GM12891 (cell line): ENCODE data around the gene NMT2.

Source experiments
- DNase-seq: peaks from one replicate; pipeline ENCODE4 v3.0.0; 2011; ENCODE audit warnings: low spot score; ENCODE audit not compliant: insufficient read length
- FAIRE-seq: peaks from 2 replicates; lab custom pipeline; 2011; peaks lifted over from hg19 to GRCh38; lab: Jason Lieb, UNC
- PAX5 ChIP-seq: IDR thresholded peaks from 2 replicates; pipeline ENCODE4 v1.6.1; 2011; ENCODE audit warnings: low read length, moderate library complexity, mild to moderate bottlenecking; ENCODE audit not compliant: insufficient read depth, severe bottlenecking
- POLR2A ChIP-seq: IDR thresholded peaks from 2 replicates; pipeline ENCODE4 v1.6.1; 2011; ENCODE audit warnings: low read depth, low read length, control low read depth
- POLR2AphosphoS5 ChIP-seq: IDR thresholded peaks from 2 replicates; pipeline ENCODE4 v1.6.1; 2011; ENCODE audit warnings: low read depth, low read length, control low read depth
- POU2F2 ChIP-seq: IDR thresholded peaks from 2 replicates; pipeline ENCODE4 v1.6.1; 2011; ENCODE audit warnings: low read depth, mild to moderate bottlenecking, control low read depth, low read length, moderate library complexity
- SPI1 ChIP-seq: IDR thresholded peaks from 2 replicates; pipeline ENCODE4 v1.6.1; 2011; ENCODE audit warnings: low read depth, low read length, control low read depth
- TAF1 ChIP-seq: IDR thresholded peaks from 2 replicates; pipeline ENCODE4 v1.6.1; 2011; ENCODE audit warnings: low read depth, low read length, control low read depth

Gene NMT2

DNA sequence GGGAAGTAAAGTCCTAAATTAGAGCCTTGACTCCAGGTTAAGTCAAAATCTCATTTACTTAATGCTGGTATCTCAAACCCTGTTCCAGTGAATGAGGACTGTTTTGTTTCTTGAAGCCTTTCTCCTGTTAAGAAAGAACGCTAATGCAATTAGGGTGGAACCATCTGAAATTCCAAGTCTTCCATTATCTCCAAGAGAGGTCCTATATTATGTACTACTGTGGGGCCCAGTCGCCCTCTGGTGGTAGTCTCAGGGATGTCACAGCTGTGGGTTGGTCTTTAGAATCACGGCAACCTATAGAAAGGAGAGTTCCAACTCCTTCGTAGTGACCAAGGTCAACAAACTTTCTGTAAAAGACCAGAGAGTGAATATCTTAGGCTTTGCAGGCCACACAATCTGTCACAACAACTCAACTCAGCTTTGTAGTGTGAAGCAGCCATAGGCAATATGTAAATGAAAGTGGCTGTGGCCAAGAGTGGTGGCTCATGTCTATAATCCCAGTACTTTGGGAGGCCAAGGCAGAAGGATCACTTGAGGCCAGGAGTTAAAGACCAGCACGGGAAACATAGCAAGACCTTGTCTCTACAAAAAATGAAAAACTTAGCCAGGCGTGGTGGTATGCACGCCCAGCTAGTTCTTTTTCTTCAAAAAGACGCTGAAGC, 62.0 kb downstream of the NMT2 start:
- DNase-seq, result peak; percentile 39
- 0 out of 2 replicates have a peak, but pooled peaks have one; percentile 3 for TF ChIP-seq POLR2A
- TF ChIP-seq TAF1, result no peak
- FAIRE-seq, result peak; percentile 40

GRCh38 chr10:15103513-15103912, 65.0 kb downstream of the NMT2 start:
- no peak for DNase-seq
- no peak for TF ChIP-seq POLR2AphosphoS5
- no peak for TF ChIP-seq POLR2A
- no peak for TF ChIP-seq SPI1
- no peak for TF ChIP-seq POU2F2
- no peak for TF ChIP-seq TAF1
- no peak for TF ChIP-seq PAX5
- FAIRE-seq, result no peak

GRCh38 chr10:15099886-15100285, 68.6 kb downstream of the NMT2 start:
- no peak for TF ChIP-seq SPI1
- TF ChIP-seq POU2F2, result no peak
- no peak for TF ChIP-seq POLR2A
- TF ChIP-seq POLR2AphosphoS5, result no peak
- TF ChIP-seq PAX5, result no peak
- no peak for TF ChIP-seq TAF1
- FAIRE-seq (no peak), DNase-seq (no peak)

DNA sequence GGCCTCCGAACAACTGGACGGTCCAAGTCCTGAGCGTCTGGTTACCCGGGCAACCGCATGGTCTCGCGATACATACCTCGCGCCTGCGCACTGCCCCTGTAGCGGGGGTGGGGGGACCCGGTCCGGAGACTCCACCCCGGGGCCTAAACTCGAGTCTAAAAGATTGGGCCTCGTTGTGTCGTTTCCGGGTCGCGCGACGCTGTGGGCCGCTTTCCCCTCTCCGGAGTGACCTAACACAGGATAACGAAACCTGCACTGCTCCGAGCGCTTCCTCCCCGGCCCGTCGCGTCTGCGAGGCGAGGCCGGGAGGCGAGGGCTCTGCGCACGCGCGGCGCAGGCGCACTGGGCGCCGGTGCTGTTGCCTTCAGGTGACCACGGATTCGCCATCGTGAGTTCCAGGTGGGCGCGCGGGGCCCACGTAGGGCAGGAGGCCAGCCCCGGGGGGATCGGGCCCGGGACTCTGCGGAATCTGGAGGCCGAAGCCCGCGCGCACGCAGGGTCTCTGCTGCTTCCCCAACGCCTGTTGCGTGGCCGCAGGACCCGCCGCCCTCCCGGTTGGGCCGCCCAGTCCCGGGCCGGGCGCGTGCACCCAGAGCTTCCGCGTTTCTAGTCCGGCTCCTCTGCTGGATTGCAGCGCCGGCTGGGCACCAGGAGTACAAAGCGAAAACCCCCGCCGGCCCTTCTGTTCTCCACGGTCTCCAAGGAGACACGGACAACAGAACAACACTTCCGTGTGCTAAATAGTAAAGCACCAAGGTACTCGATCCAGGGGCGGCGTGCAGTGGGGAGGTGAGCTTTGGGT, 71.3 kb downstream of the NMT2 start, which contains the start of gene RPP38:
TSS of gene RPP38 (plus strand) at position 345 of the 802 bp plus-strand sequence. CDS start 5,960 bp downstream, outside the sequence.
- FAIRE-seq, result peak; percentile 98
- TF ChIP-seq PAX5 (no peak), POU2F2 (peak; percentile 72), SPI1 (peak; percentile 71), POLR2AphosphoS5 (peak; percentile 92), TAF1 (peak; percentile 68), POLR2A (peak; percentile 84)
- peak; percentile 96 for DNase-seq

DNA sequence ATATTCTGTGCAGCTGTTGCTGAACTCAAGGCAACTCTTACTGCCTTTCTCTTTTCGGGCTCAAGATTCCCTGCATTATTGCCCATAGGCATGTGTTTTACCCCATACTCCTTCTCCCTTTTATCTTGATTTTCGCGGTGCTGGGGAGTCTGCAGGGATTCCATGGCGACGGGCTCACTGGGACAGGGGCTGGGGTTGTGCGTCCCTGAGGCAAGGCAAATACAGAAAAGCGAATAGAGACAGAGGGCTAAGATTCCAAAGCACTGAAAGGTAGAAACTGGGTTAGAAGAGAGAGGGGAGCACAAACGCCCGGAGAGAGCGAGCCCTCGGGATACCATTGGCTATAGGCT, 71.9 kb downstream of the NMT2 start:
- FAIRE-seq, result no peak
- no peak for DNase-seq
- TF ChIP-seq SPI1 (no peak), TAF1 (no peak), POLR2AphosphoS5 (no peak), POLR2A (no peak), PAX5 (no peak), POU2F2 (no peak)

- FAIRE-seq (no peak), DNase-seq (no peak)
- TF ChIP-seq POU2F2, result no peak
- TF ChIP-seq TAF1, result no peak
- TF ChIP-seq PAX5, result no peak
- TF ChIP-seq SPI1, result no peak
- TF ChIP-seq POLR2AphosphoS5, result no peak
- TF ChIP-seq POLR2A, result no peak
These were observed 75.6 kb downstream of the NMT2 start for GRCh38 chr10:15092855-15093408.

DNA sequence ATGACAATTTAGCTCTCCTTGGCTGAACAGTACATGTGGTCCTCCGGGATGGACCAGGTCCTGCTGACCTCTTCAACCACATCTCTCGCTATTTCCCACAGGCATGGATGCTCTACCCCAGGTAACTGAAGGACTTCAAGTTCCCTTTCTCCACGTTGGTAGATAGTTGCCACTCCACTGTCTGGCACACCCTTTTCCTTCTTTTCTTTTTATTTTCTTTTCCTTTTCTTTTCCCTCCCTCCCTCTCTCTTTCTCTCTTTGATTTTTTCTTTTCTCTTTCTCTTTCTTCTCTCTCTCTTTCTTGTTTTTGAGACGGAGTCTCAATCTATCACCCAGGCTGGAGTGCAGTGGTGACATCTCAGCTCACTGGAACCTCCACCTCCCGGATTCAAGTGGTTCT, 77.1 kb downstream of the NMT2 start:
- DNase-seq, result no peak
- no peak for TF ChIP-seq PAX5
- TF ChIP-seq SPI1, result no peak
- TF ChIP-seq TAF1, result no peak
- no peak for TF ChIP-seq POLR2A
- TF ChIP-seq POLR2AphosphoS5, result no peak
- TF ChIP-seq POU2F2, result no peak
- FAIRE-seq, result no peak

DNA sequence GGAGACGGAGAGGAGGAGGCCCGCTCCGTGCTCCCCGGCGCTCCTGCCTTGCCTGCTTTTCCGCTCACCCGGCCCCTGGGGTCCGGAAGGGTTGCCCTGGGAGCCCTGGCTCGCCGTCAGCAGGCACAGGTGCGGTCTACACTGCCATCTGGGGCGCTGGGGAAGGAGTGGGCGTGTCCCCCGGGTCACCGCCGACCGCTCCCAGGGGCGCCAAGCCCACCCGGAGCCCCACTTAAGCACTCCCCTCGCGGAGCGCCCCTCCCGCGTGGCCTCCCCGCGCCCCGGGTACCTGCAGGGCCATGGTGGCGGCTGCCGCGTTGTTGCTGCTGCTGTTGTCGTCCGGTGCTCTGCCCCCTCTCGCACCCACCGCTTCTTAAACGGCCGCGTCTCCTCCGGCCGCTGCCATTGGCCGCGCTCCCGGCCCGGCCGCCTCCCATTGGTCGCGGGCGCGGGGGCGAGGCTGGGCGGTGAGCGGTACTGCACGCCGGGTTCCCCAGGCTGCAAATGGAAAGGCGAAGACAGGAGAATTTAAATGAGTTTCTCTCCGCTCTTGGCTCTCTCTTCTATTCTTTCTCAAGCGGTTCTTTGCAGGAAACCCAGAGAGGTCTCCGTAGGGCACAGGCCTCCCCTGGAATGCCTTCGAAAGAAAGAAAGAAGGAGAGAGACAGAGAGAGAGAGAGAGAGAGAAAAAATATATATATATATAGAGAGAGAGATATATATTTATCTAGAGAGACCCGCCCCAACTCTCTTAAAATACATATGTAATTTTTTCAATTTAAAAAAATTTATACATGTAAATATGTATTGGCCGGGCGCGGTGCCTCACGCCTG, 79.8 kb downstream of the NMT2 start, which contains the start of gene ACBD7:
TSS of gene ACBD7 (minus strand) at position 349 of the 834 bp plus-strand sequence. CDS start at position 301, 48 bp downstream.
- TF ChIP-seq SPI1 (no peak), POLR2AphosphoS5 (no peak)
- DNase-seq (peak; percentile 93), FAIRE-seq (peak; percentile 96)

DNA sequence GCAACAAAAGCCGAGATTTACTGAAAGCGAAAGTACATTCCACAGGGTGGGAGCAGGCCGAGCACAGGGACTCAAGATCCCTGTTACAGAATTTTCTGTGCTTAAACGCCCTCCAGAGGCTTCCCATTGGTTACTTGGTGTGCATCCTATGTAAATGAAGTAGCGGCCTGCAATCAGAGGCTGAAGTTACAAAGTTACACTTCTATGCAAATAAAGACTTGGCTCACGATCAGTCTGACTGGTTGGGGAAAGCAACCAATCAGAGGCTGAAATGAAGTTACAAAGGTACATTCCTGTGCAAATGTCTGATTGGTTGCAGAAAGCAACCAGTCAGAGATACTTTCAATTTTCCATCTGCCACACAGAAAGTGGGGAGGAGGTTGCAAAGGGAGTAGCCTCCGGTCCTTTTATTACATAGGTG, 84.0 kb downstream of the NMT2 start:
- FAIRE-seq, result no peak
- TF ChIP-seq POLR2A (no peak), TAF1 (no peak)
- no peak for DNase-seq
